Pancreas (tissue), 10 donors: ENCODE measurements around the gene PGP. TPM values are rescaled to one million over a fixed set of nuclear protein-coding genes. Genes with fewer than 3 reads are reported as not detected.
"Not testable (repeated sequence)": the region's sequence is repeated elsewhere in the genome, so short reads cannot be mapped to it uniquely, and the experiment has no call there.

Source experiments
- ATAC-seq, 4 donors: fragments of 200-7000 bp; cut with Tn5 transposase; one replicate each; pipeline versions ENCODE4 v1.8.0 to v1.9.1; 2020; ENCODE audit warnings: mild to moderate bottlenecking in 4 of 4, moderate library complexity in 4 of 4
- DNase-seq, 6 donors: peaks; one replicate each; pipeline ENCODE4 v3.0.0-alpha.2; 2020
- FAIRE-seq: peaks from 2 replicates; lab custom pipeline; 2012; peaks lifted over from hg19 to GRCh38; lab: Jason Lieb, UNC
- H3K27ac ChIP-seq, 4 donors: fragments of 200-600 bp; sonication (generic); 1 replicate in 3 of 4; 2 replicates in 1 of 4; pipeline versions ENCODE4 v1.5.0 to v1.8.0; 2020
- H3K27me3 ChIP-seq, 4 donors: fragments of 200-600 bp; one replicate each; pipeline ENCODE4 v1.8.0; 2021
- H3K36me3 ChIP-seq, 3 donors: fragments of 200-600 bp; sonication (generic) in 1 of 3; one replicate each; pipeline versions ENCODE4 v1.5.0 to v1.8.0; 2020 to 2021
- H3K4me1 ChIP-seq, 3 donors: fragments of 200-600 bp; one replicate each; pipeline ENCODE4 v1.8.0; 2021
- H3K4me3 ChIP-seq, 4 donors: fragments of 200-600 bp; sonication (generic) in 2 of 4; one replicate each; pipeline versions ENCODE4 v1.5.0 to v1.8.0; 2020 to 2021
- H3K9me3 ChIP-seq, 4 donors: fragments of 200-600 bp; one replicate each; pipeline ENCODE4 v1.8.0; 2021
- CTCF ChIP-seq, 4 donors: fragments of 200-600 bp; sonication (generic) in 3 of 4; IDR thresholded peaks; one replicate each; pipeline versions ENCODE4 v1.5.0 to v1.8.0; 2021; ENCODE audit warnings: antibody characterized with exemption in 4 of 4
- WGBS, 2 donors: extraction: QIAGEN DNeasy Blood & Tissue Kit; methylation state at CpG; one replicate each; pipeline ENCODE4 v1.1.7; 2013; 5-methylcytosine and 5-hydroxymethylcytosine counted together
- intact Hi-C, 3 donors: fragments of 100-400 bp; cut with DNase I; formaldehyde crosslinking; loops; one replicate each; pipeline versions ENCODE4 v1.11.1 to v1.14.2; 2022
- polyA plus RNA-seq, 2 donors: library from polyadenylated mRNA; stranded (reverse); fragments of 200-250 nt; gene quantifications; one replicate each; pipeline ENCODE4 v1.2.3, GENCODE V29; 2013
- total RNA-seq, 6 donors: library from RNA; stranded (reverse); fragmentation: NEBNext Ultra II Directional in 4 of 6; extraction: Animal tissue kit (Norgen Biotek cat#: 25700) in 4 of 6; gene quantifications; one replicate each; pipeline versions ENCODE4 v1.2.1 to v1.2.4, GENCODE V29; 2021 to 2023
- donor health status: healthy with polysubstance abuse.
- donor health status: DM: no; HTN: no; CAD: no; lungs with moderate emphysema.
- donor health status: DM: no; HTN: no; CAD: no.
- donor health status: control.
- donor health status: control.
- donor health status: Bipolar disorder and iron deficiency.
- donor health status: DM: yes; HTN: yes; CAD: no.
- donor health status: DM: no; HTN: no; CAD: no.
- donor health status: DM: no; HTN: no; CAD: no.
- donor health status: DM: yes; HTN: yes; CAD: no.

The PGP gene
- total and polyA plus RNA-seq, 8 donors, result 2.9 to 10.2 (median 4.1) TPM

DNA sequence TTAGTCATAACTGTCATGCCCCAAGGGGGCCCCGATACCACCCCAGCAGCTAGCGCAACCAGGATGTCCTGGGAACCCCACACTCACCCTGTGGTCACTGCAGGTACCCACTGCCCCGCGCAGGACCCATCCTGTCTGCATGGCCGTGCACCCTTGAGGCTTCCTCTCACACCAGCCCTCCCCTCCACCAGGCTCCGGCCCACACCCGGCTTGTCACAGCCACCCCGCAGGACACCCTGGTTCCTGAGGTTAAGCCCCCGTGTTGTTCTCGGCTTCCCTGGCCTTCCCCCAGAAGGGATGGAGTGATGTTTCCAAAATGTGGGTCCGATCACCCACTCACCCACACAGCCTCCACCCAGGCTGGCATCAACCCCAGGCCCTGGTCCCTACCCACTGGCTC is 29.1 kb upstream of the PGP start:
- Histone ChIP-seq H3K4me1 (no peaks in the 10 kb centered on the region), H3K27ac (no peak overlapping the region), H3K4me3 (no peak overlapping the region), H3K27me3 (no peaks in the 10 kb centered on the region), H3K9me3 (no peaks in the 10 kb centered on the region), H3K36me3 (peaks cover 0 to 43% (median 10%) of the 10 kb centered on the region in 3 donors)
- 96 to 98% methylated on average over 11 of the region's 11 CpGs for WGBS, 2 donors
- DNase-seq (peak in 2 of 6 donors; percentile 34 to 69), FAIRE-seq (no peak), ATAC-seq (no peak)
- intact Hi-C loops, result no loop called here
- TF ChIP-seq CTCF (IDR thresholded peaks at IDR 0.05), result no peak

DNA sequence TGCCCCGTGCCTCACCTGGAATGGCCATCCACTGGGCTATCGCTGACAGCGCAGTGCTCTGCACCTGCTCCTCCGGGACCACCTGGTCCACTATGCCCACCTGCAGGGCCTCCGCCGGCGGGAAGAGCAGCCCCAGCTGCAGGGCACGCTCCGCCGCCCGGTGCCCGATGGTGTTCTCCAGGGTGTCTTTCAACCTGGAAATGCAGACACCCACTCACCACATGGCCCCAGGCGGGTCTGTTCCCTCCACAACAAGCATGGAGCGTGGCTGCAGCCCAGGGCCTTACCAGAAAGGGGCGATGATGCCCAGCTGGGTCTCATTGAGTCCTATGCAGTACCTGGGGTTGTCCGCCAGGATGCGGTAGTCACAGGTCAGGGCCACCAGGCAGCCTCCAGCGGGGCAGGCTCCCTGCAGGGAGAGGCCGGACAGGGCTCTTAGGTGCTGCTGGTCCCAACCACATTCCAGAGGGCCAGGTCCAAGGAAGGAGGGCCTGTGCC is 28.4 kb upstream of the PGP start:
- Histone ChIP-seq H3K9me3 (no peaks in the 10 kb centered on the region), H3K27me3 (no peaks in the 10 kb centered on the region), H3K36me3 (peaks cover 0 to 43% (median 10%) of the 10 kb centered on the region in 3 donors), H3K27ac (no peak overlapping the region), H3K4me3 (no peak overlapping the region), H3K4me1 (no peaks in the 10 kb centered on the region)
- 95 to 97% methylated on average over 19 of the region's 19 CpGs for WGBS, 2 donors
- intact Hi-C loops, result no loop called here
- FAIRE-seq, result no peak
- no peak for TF ChIP-seq CTCF (IDR thresholded peaks at IDR 0.05)
- ATAC-seq, result no peak
- DNase-seq, result peak in 2 of 6 donors; percentile 21 to 63

DNA sequence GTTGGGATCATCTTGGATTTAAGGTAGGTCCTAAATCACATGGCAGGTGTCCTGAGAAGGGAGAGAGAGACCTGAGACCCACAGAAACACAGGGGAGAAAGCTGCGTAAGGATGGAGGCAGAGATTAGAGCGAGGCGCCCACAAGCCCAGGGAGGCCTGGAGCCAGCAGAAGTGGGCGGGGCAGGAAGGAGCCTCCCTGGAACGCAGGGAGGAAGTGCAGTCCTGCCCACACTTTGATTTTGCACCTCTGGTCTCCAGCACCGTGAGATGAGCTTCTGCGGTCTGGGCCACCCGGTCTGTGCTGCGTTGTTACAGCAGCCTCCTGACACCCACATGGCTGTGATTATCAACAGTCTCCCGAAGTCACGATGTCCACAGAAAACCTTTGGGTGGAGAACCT is 28.0 kb upstream of the PGP start:
- 90 to 95% methylated on average over 11 of the region's 11 CpGs for WGBS, 2 donors
- Histone ChIP-seq H3K27me3 (no peaks in the 10 kb centered on the region), H3K4me1 (no peaks in the 10 kb centered on the region)

GRCh38 chr16:2240331-2240730 is 25.7 kb upstream of the PGP start:
- ATAC-seq, H3K9me3 ChIP-seq, intact Hi-C loops, FAIRE-seq, H3K4me3 ChIP-seq, H3K27ac ChIP-seq, H3K27me3 ChIP-seq, H3K4me1 ChIP-seq: not testable (repeated sequence)
- peak in 2 of 6 donors; percentile 6 for DNase-seq
- 77 to 88% methylated on average over 9 of the region's 9 CpGs for WGBS, 2 donors
- peaks cover 0 to 28% (median 4%) of the 10 kb centered on the region in 3 donors for H3K36me3 ChIP-seq

More for the DNA sequence above, 28.0 kb upstream of the PGP start:
- ATAC-seq, result no peak
- DNase-seq, result peak in 1 of 6 donors; percentile 21
- H3K27ac ChIP-seq, result no peak overlapping the region
- H3K9me3 ChIP-seq, result no peaks in the 10 kb centered on the region
- no peak for TF ChIP-seq CTCF (IDR thresholded peaks at IDR 0.05)
- FAIRE-seq, result no peak
- H3K4me3 ChIP-seq, result no peak overlapping the region
- H3K36me3 ChIP-seq, result peaks cover 0 to 43% (median 10%) of the 10 kb centered on the region in 3 donors
- intact Hi-C loops, result no loop called here

- Histone ChIP-seq H3K27ac (no peak overlapping the region), H3K9me3 (no peaks in the 10 kb centered on the region), H3K4me1 (peaks cover 0 to 6% (median 0%) of the 10 kb centered on the region in 3 donors), H3K27me3 (no peaks in the 10 kb centered on the region), H3K4me3 (no peak overlapping the region), H3K36me3 (peaks cover 0 to 27% (median 10%) of the 10 kb centered on the region in 3 donors)
- DNase-seq, result peak in 2 of 6 donors; percentile 25 to 76
- intact Hi-C loops, result no loop called here
- WGBS, 2 donors, result 63 to 65% methylated on average over 14 to 15 of the region's 15 CpGs
- no peak for TF ChIP-seq CTCF (IDR thresholded peaks at IDR 0.05)
- peak in 2 of 4 donors; percentile 5 to 8 for ATAC-seq
- FAIRE-seq, result no peak
These were observed 24.4 kb upstream of the PGP start for GRCh38 chr16:2238838-2239675.
